WTC11 (cell line): Measurements from ENCODE around the gene SLC47A1.

Experiments used
- CBFB ChIP-seq: sonication (generic); formaldehyde crosslinking; IDR thresholded peaks from 2 replicates; pipeline ENCODE4 v1.8.1; 2022; ENCODE audit warnings: mild to moderate bottlenecking, low read depth, missing genetic modification reagents
- ZNF121 ChIP-seq: sonication (generic); formaldehyde crosslinking; IDR thresholded peaks from 2 replicates; pipeline ENCODE4 v1.8.0; 2023; ENCODE audit warnings: missing genetic modification reagents
- TF ChIP-seq, protein P1 (sequence below): sonication (generic); formaldehyde crosslinking; conservative IDR thresholded peaks from 2 replicates; pipeline ENCODE4 v1.8.1; 2023; ENCODE audit warnings: mild to moderate bottlenecking, low read depth, missing genetic modification reagents, moderate library complexity
- TF ChIP-seq, protein P2 (sequence below): sonication (generic); formaldehyde crosslinking; conservative IDR thresholded peaks from 2 replicates; pipeline ENCODE4 v1.8.1; 2022; ENCODE audit warnings: mild to moderate bottlenecking, missing genetic modification reagents

DNA sequence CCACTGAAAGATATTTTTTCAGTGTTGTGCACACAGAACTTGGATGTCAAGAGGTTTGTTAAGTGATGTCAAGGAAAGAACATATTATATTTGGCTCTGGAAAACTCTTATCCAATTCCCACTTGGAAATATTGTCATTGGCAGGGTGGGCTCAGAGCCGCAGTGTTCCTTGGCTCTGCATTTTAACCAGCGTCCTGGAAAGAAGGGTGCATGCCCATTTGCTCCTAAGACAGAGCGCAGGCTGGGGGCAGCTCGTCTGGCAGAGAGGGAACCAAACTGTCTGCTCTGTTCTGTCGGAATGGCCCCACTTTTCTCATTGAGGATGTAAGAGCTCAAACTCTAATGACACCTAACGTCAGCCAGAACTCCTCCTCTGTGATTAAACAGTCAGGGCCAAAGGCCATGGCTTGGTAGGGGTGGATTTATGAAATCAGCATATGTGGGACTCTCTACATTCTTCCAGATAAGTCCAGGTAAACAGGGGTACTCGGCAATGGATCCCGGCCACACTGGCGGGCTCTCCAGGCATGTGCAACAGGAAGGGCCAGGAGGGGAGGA is 18.0 kb downstream of the SLC47A1 start:
- no peak for TF ChIP-seq ZNF121
- TF ChIP-seq, protein P1, sequence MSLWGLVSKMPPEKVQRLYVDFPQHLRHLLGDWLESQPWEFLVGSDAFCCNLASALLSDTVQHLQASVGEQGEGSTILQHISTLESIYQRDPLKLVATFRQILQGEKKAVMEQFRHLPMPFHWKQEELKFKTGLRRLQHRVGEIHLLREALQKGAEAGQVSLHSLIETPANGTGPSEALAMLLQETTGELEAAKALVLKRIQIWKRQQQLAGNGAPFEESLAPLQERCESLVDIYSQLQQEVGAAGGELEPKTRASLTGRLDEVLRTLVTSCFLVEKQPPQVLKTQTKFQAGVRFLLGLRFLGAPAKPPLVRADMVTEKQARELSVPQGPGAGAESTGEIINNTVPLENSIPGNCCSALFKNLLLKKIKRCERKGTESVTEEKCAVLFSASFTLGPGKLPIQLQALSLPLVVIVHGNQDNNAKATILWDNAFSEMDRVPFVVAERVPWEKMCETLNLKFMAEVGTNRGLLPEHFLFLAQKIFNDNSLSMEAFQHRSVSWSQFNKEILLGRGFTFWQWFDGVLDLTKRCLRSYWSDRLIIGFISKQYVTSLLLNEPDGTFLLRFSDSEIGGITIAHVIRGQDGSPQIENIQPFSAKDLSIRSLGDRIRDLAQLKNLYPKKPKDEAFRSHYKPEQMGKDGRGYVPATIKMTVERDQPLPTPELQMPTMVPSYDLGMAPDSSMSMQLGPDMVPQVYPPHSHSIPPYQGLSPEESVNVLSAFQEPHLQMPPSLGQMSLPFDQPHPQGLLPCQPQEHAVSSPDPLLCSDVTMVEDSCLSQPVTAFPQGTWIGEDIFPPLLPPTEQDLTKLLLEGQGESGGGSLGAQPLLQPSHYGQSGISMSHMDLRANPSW (CRISPR knock-in tag): no peak
- TF ChIP-seq, protein P2, sequence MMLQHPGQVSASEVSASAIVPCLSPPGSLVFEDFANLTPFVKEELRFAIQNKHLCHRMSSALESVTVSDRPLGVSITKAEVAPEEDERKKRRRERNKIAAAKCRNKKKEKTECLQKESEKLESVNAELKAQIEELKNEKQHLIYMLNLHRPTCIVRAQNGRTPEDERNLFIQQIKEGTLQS (CRISPR knock-in tag): no peak
- TF ChIP-seq CBFB (CRISPR knock-in tag): no peak
